VCaP (cell line): ENCODE results near the gene PFKFB1.
A peak's percentile ranks its signal among the peaks of the same experiment; 100 is the strongest.

Experiments
- H3K27ac ChIP-seq: fragments of 450-650 bp; 2 replicates; pipeline ENCODE4 v1.5.1; 2017
- CTCF ChIP-seq: fragments of 450-650 bp; conservative IDR thresholded peaks from 2 replicates; pipeline ENCODE4 v1.5.1; 2017; ENCODE audit warnings: mild to moderate bottlenecking, moderate library complexity

The PFKFB1 gene

GRCh38 chrX:54961750-54962149 is 32.2 kb downstream of the PFKFB1 start:
- no peak for TF ChIP-seq CTCF

GRCh38 chrX:54950730-54951375 is 43.1 kb downstream of the PFKFB1 start:
- TF ChIP-seq CTCF, result peak; percentile 26; the same call in 1 of the 2 replicates
- H3K27ac ChIP-seq, result peak overlapping the region; percentile 66

More at GRCh38 chrX:54961750-54962149, 32.2 kb downstream of the PFKFB1 start:
- H3K27ac ChIP-seq, result no peak overlapping the region

DNA sequence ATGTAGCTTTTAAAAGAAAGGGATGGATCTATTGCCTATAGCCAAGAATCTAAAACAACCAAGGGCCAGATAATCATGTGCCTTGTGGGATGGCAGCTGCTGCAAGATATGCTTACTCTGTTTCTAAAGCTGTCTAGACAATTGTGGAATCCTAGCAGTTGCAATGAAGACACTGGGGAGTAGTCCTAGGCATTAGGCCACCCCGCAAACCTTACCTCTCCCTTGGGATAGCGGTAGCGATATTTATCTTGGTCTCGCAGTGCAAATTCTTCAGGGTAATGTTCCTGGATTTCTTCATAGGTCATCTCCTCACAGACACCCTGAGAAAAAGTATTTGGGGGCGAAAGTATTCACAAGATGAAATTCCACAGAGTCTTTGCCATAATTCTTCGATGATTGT is 48.8 kb downstream of the PFKFB1 start:
- H3K27ac ChIP-seq, result no peak overlapping the region
- TF ChIP-seq CTCF, result no peak

DNA sequence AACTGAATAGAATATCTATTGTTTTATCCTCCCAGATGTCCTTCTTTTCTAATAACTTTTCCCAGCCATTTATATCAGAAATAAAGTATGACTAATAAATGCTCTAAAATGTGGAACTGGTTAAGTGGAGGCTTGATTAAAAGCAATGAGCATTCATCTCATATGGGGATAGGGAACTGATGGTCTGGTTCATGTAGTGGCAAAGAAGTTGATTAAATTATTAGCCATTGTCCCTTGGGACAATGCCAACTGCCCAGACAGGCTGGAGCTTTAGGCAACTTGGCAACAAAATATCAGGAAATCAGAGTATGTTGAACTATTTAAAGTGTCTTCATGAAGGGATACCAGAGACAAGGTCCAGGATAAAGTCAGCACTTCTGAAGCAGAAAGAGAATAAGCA is 49.2 kb downstream of the PFKFB1 start:
- no peak for TF ChIP-seq CTCF
- no peak overlapping the region for H3K27ac ChIP-seq

GRCh38 chrX:54937416-54937815 is 56.6 kb downstream of the PFKFB1 start:
- no peak overlapping the region for H3K27ac ChIP-seq
- TF ChIP-seq CTCF, result no peak

DNA sequence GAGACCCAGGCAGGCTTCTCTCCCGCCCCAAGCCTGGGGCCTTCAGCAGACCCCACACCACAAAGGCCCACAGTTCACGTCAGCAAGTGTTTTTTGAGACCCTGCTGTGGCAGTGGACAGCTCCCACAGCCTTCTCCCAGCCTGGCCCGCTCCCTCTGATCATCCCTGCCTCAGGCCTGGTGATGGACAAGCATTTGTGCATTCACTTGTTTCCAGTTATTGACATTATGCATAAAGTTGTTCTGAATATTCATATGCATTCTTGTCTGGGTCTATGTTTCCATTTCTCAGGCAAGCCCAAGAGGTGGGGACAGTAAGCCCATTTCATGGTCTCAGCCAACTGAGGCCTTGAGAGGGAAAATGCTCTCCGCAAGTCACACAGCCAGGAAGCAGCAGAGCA is 58.7 kb downstream of the PFKFB1 start:
- H3K27ac ChIP-seq, result no peak overlapping the region
- no peak for TF ChIP-seq CTCF

- H3K27ac ChIP-seq, result no peak overlapping the region
- no peak for TF ChIP-seq CTCF
These were observed 59.1 kb downstream of the PFKFB1 start for GRCh38 chrX:54934890-54935289.
